Measurements from ENCODE around the gene MLN. TPM values are rescaled to one million over a fixed set of nuclear protein-coding genes. Genes with fewer than 3 reads are reported as not detected.

Gene MLN
- total RNA-seq, 1 experiment from 2014 or later = not detected

DNA sequence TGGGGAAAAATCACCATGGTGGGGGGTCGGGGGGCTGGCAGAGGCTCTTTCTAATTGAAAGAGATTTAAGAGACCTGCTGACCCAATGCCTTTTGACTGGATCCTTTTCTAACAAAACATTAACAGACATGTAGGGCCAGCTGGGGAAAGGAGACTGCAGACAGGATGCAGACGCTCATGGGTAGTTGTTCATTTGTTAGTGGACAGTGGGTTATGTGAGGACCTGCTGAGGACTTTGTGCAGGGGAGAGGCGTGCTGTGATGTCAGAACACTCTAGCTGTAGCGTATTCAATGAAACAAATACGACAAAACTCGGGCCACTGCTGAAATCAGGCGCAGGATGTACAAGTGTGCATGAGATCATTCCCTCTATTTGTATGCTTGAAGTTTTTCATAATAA lies 58.3 kb downstream of the MLN start:
- no peak for DNase-seq
- no peak overlapping the region for H4K91ac ChIP-seq (ENCODE audit: insufficient read length, low read depth, low read length)
- H3K14ac ChIP-seq (ENCODE audit: insufficient read depth, low read length) = no peak overlapping the region
- H2BK15ac ChIP-seq (ENCODE audit: low read depth, low read length) = no peak overlapping the region
- H2BK20ac ChIP-seq (ENCODE audit: low read depth, low read length, poor library complexity, severe bottlenecking) = no peak overlapping the region
- Mint-ChIP-seq H3K4me3 (peak overlapping the region in 1 of 2 experiments; percentile 14; a peak in 1 of 5 replicates), H3K9me3 (no peaks in the 10 kb centered on the region), H3K27ac (peak overlapping the region in 1 of 3 experiments; percentile 59; a peak in 2 of 7 replicates), H3K27me3 (ENCODE audit: low read depth) (peaks cover 9% of the 10 kb centered on the region), H3K4me1 (peaks cover 50 to 68% of the 10 kb centered on the region in 2 experiments), H3K36me3 (ENCODE audit: insufficient read depth in 1 of 3, low read depth in 3 of 3) (no peaks in the 10 kb centered on the region; a peak in 1 of 7 replicates)
- no peaks in the 10 kb centered on the region for H3K9me3 ChIP-seq (ENCODE audit: control insufficient read depth, low read depth, low read length)
- no peak overlapping the region for H3K4me2 ChIP-seq (ENCODE audit: insufficient read depth, insufficient read length, low read length)
- H3K79me1 ChIP-seq (ENCODE audit: insufficient read depth, low read depth, low read length, poor library complexity, severe bottlenecking) = no peaks in the 10 kb centered on the region
- no peak overlapping the region for H3K9ac ChIP-seq (ENCODE audit: extremely low read depth, insufficient read length, low read length)
- no peak overlapping the region for H2AK5ac ChIP-seq (ENCODE audit: insufficient read length, low read length)
- no peak overlapping the region for H3K18ac ChIP-seq (ENCODE audit: insufficient read length, low read depth, low read length)
- no CpG with 5 or more reads among the region's 7 CpGs for WGBS (ENCODE audit: extremely low coverage, insufficient read length, low lambda C conversion rate)
- no peaks in the 10 kb centered on the region for H4K20me1 ChIP-seq (ENCODE audit: control insufficient read depth, insufficient read depth, insufficient read length)
- H2BK120ac ChIP-seq (ENCODE audit: low read depth, low read length, poor library complexity, severe bottlenecking) = no peak overlapping the region
- no peak overlapping the region for H4K8ac ChIP-seq (replicated peaks; ENCODE audit: insufficient read length, low read depth, low read length)
- H3K56ac ChIP-seq (ENCODE audit: insufficient read length, low read depth, low read length) = no peak overlapping the region
- no peak overlapping the region for H2BK12ac ChIP-seq (ENCODE audit: insufficient read length, low read depth, low read length)
- H3K23ac ChIP-seq (ENCODE audit: insufficient read length, low read depth, low read length) = no peak overlapping the region
- H3K23me2 ChIP-seq (ENCODE audit: insufficient read length, low read depth, low read length, poor library complexity, severe bottlenecking) = no peaks in the 10 kb centered on the region
- H2BK5ac ChIP-seq (ENCODE audit: insufficient read length, low read length) = no peak overlapping the region
- no peak overlapping the region for H3K4ac ChIP-seq (ENCODE audit: low read depth, low read length)
- H4K5ac ChIP-seq (ENCODE audit: insufficient read length, low read depth, low read length) = no peak overlapping the region
- no peaks in the 10 kb centered on the region for H3K27me3 ChIP-seq (ENCODE audit: insufficient read depth, low read length)
- TF ChIP-seq, protein P1, sequence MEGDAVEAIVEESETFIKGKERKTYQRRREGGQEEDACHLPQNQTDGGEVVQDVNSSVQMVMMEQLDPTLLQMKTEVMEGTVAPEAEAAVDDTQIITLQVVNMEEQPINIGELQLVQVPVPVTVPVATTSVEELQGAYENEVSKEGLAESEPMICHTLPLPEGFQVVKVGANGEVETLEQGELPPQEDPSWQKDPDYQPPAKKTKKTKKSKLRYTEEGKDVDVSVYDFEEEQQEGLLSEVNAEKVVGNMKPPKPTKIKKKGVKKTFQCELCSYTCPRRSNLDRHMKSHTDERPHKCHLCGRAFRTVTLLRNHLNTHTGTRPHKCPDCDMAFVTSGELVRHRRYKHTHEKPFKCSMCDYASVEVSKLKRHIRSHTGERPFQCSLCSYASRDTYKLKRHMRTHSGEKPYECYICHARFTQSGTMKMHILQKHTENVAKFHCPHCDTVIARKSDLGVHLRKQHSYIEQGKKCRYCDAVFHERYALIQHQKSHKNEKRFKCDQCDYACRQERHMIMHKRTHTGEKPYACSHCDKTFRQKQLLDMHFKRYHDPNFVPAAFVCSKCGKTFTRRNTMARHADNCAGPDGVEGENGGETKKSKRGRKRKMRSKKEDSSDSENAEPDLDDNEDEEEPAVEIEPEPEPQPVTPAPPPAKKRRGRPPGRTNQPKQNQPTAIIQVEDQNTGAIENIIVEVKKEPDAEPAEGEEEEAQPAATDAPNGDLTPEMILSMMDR (conservative IDR thresholded peaks at IDR 0.05) = no peak
- H2AFZ ChIP-seq (ENCODE audit: low read length) = no peak overlapping the region
- H3K79me2 ChIP-seq (ENCODE audit: insufficient read depth, low read length) = no peaks in the 10 kb centered on the region
- peaks cover 8% of the 10 kb centered on the region; the same call in 1 of the 2 replicates for H3K4me1 ChIP-seq (ENCODE audit: insufficient read depth, low read length)
- H3K27ac ChIP-seq (ENCODE audit: insufficient read length, low read depth, low read length) = no peak overlapping the region
- H3T11ph ChIP-seq (ENCODE audit: low read length) = no peak overlapping the region

Measured in H9 (cell line).